ENCODE results near the gene AP1S3.

The AP1S3 gene

GRCh38 chr2:223735659-223736244 is 101.6 kb downstream of the AP1S3 start:
- ChIA-PET POLR2A (no interaction called here), CTCF (interaction anchor here (1.2 kb wide), 1 partner anchor 8 kb away, joined by 4 read pairs; no protein-coding TSS in a partner anchor)
- Histone ChIP-seq H3K9me3 (ENCODE audit: control insufficient read depth, insufficient read depth, low read depth, low read length) (no peaks in the 10 kb centered on the region), H3K4me3 (ENCODE audit: low read depth, low read length) (no peak overlapping the region), H3K36me3 (ENCODE audit: control insufficient read depth in 2 of 2, insufficient read depth in 1 of 2, low read length in 2 of 2) (no peaks in the 10 kb centered on the region), H3K27ac (ENCODE audit: extremely low read depth, low read depth, low read length) (no peak overlapping the region), H3K4me1 (ENCODE audit: control insufficient read depth, insufficient read depth, low read length) (no peaks in the 10 kb centered on the region)
- TF ChIP-seq ZNF658 (tag by site-specific recombination; IDR thresholded peaks at IDR 0.05) (no peak), ZNF776 (tag by site-specific recombination; IDR thresholded peaks at IDR 0.05; ENCODE audit: borderline replicate concordance) (no peak), INSM2 (tag by site-specific recombination; IDR thresholded peaks at IDR 0.05) (no peak), ZNF701 (tag by site-specific recombination; IDR thresholded peaks at IDR 0.05) (no peak), MYNN (tag by site-specific recombination; IDR thresholded peaks at IDR 0.05; ENCODE audit: borderline replicate concordance) (no peak), KLF10 (tag by site-specific recombination; IDR thresholded peaks at IDR 0.05) (no peak), ZSCAN23 (tag by site-specific recombination; IDR thresholded peaks at IDR 0.05) (no peak), ZNF211 (tag by site-specific recombination; IDR thresholded peaks at IDR 0.05; ENCODE audit: low read depth) (no peak), ZBTB21 (tag by site-specific recombination; IDR thresholded peaks at IDR 0.05) (no peak), ZNF639 (tag by site-specific recombination; IDR thresholded peaks at IDR 0.05) (no peak), ZNF133 (tag by site-specific recombination; IDR thresholded peaks at IDR 0.05) (no peak)

GRCh38 chr2:223735035-223735640 is 102.2 kb downstream of the AP1S3 start:
- Histone ChIP-seq H3K4me3 (ENCODE audit: low read depth, low read length) (no peak overlapping the region), H3K9me3 (ENCODE audit: control insufficient read depth, insufficient read depth, low read depth, low read length) (no peaks in the 10 kb centered on the region), H3K36me3 (ENCODE audit: control insufficient read depth in 2 of 2, insufficient read depth in 1 of 2, low read length in 2 of 2) (no peaks in the 10 kb centered on the region), H3K4me1 (ENCODE audit: control insufficient read depth, insufficient read depth, low read length) (no peaks in the 10 kb centered on the region), H3K27ac (ENCODE audit: extremely low read depth, low read depth, low read length) (no peak overlapping the region)
- ChIA-PET CTCF (interaction anchor here (1.2 kb wide), 1 partner anchor 7 kb away, joined by 4 read pairs; no protein-coding TSS in a partner anchor), POLR2A (no interaction called here)
- TF ChIP-seq OSR2 (tag by site-specific recombination; IDR thresholded peaks at IDR 0.05) (no peak), ZNF707 (tag by site-specific recombination; IDR thresholded peaks at IDR 0.05) (no peak), ZNF221 (tag by site-specific recombination; IDR thresholded peaks at IDR 0.05; ENCODE audit: borderline replicate concordance) (no peak), ZBTB26 (tag by site-specific recombination; optimal IDR thresholded peaks at IDR 0.05) (no peak)

GRCh38 chr2:223734346-223734745 is 103.0 kb downstream of the AP1S3 start:
- POLR2A ChIA-PET = no interaction called here
- CTCF ChIA-PET = no interaction called here
- no peaks in the 10 kb centered on the region for H3K9me3 ChIP-seq (ENCODE audit: control insufficient read depth, insufficient read depth, low read depth, low read length)
- H3K36me3 ChIP-seq (ENCODE audit: control insufficient read depth in 2 of 2, insufficient read depth in 1 of 2, low read length in 2 of 2) = no peaks in the 10 kb centered on the region
- no peak overlapping the region for H3K27ac ChIP-seq (ENCODE audit: extremely low read depth, low read depth, low read length)
- no peak overlapping the region for H3K4me3 ChIP-seq (ENCODE audit: low read depth, low read length)
- no peaks in the 10 kb centered on the region for H3K4me1 ChIP-seq (ENCODE audit: control insufficient read depth, insufficient read depth, low read length)
- TF ChIP-seq ZNF621 (tag by site-specific recombination; IDR thresholded peaks at IDR 0.05) (no peak), ELK4 (IDR thresholded peaks at IDR 0.05; ENCODE audit: borderline replicate concordance, low read depth, low read length) (no peak), ZNF214 (tag by site-specific recombination; IDR thresholded peaks at IDR 0.05; ENCODE audit: borderline replicate concordance) (no peak), PATZ1 (tag by site-specific recombination; IDR thresholded peaks at IDR 0.05) (no peak), ZNF391 (tag by site-specific recombination; IDR thresholded peaks at IDR 0.05; ENCODE audit: borderline replicate concordance, low read depth) (no peak), AEBP2 (tag by site-specific recombination; IDR thresholded peaks at IDR 0.05; ENCODE audit: borderline replicate concordance) (no peak), ZFP37 (tag by site-specific recombination; IDR thresholded peaks at IDR 0.05) (no peak)

Measured in HEK293 (cell line).